H1 (cell line): Measurements from ENCODE around the gene GRK3.

ENCODE experiments used
- BACH1 ChIP-seq: IDR thresholded peaks from 2 replicates; pipeline ENCODE4 v1.6.1; 2012; ENCODE audit warnings: low read length, improper control_type of control experiment
- CHD2 ChIP-seq: IDR thresholded peaks from 2 replicates; pipeline ENCODE4 v1.6.1; 2012; ENCODE audit warnings: low read length, improper control_type of control experiment
- CREB1 ChIP-seq: IDR thresholded peaks from 2 replicates; pipeline ENCODE4 v1.6.1; 2012; ENCODE audit warnings: inconsistent platforms
- EGR1 ChIP-seq: IDR thresholded peaks from 2 replicates; pipeline ENCODE4 v1.6.1; 2011; ENCODE audit warnings: low read depth, low read length, borderline replicate concordance
- EP300 ChIP-seq, 2 experiments: IDR thresholded peaks; 1 replicate in 1 of 2; 2 replicates in 1 of 2; pipeline ENCODE4 v1.6.1; 2011 to 2012; ENCODE audit warnings: low read depth in 2 of 2, low read length in 2 of 2, mild to moderate bottlenecking in 2 of 2, borderline replicate concordance in 1 of 2, inconsistent platforms in 1 of 2, moderate library complexity in 1 of 2
- JUND ChIP-seq: IDR thresholded peaks from 2 replicates; pipeline ENCODE4 v1.6.1; 2011; ENCODE audit warnings: mild to moderate bottlenecking, improper control_type of control experiment, low read length
- PHF8 ChIP-seq: fragments of 200-600 bp; sonication (generic); conservative IDR thresholded peaks from 2 replicates; pipeline ENCODE4 v1.7.1; 2012; ENCODE audit warnings: low read depth, mild to moderate bottlenecking, inconsistent platforms, low read length, moderate library complexity
- RAD21 ChIP-seq, 2 experiments: IDR thresholded peaks in 1 of 2; conservative IDR thresholded peaks in 1 of 2; 2 replicates each; pipeline ENCODE4 v1.6.1; 2011; ENCODE audit warnings: low read depth in 2 of 2, low read length in 2 of 2, improper control_type of control experiment in 1 of 2, inconsistent platforms in 1 of 2, mild to moderate bottlenecking in 1 of 2, moderate library complexity in 1 of 2
- RFX5 ChIP-seq: IDR thresholded peaks from 2 replicates; pipeline ENCODE4 v1.6.1; 2011; ENCODE audit warnings: low read depth, low read length, improper control_type of control experiment, borderline replicate concordance
- TF ChIP-seq, protein P1 (sequence below), 3 experiments: IDR thresholded peaks; 1 replicate in 2 of 3; 2 replicates in 1 of 3; pipeline versions ENCODE4 v1.5.1 to v1.6.1; 2011; ENCODE audit warnings: low read length in 3 of 3, mild to moderate bottlenecking in 3 of 3, inconsistent platforms in 2 of 3, low read depth in 1 of 3, moderate library complexity in 1 of 3; ENCODE audit not compliant: insufficient read depth in 1 of 3; ENCODE audit errors: control extremely low read depth in 1 of 3
- TF ChIP-seq, protein P2 (sequence below): IDR thresholded peaks from 2 replicates; pipeline ENCODE4 v1.6.1; 2012; ENCODE audit warnings: inconsistent platforms
- TF ChIP-seq, protein P3 (sequence below): IDR thresholded peaks from 2 replicates; pipeline ENCODE4 v1.6.1; 2011; ENCODE audit warnings: low read length, improper control_type of control experiment

DNA sequence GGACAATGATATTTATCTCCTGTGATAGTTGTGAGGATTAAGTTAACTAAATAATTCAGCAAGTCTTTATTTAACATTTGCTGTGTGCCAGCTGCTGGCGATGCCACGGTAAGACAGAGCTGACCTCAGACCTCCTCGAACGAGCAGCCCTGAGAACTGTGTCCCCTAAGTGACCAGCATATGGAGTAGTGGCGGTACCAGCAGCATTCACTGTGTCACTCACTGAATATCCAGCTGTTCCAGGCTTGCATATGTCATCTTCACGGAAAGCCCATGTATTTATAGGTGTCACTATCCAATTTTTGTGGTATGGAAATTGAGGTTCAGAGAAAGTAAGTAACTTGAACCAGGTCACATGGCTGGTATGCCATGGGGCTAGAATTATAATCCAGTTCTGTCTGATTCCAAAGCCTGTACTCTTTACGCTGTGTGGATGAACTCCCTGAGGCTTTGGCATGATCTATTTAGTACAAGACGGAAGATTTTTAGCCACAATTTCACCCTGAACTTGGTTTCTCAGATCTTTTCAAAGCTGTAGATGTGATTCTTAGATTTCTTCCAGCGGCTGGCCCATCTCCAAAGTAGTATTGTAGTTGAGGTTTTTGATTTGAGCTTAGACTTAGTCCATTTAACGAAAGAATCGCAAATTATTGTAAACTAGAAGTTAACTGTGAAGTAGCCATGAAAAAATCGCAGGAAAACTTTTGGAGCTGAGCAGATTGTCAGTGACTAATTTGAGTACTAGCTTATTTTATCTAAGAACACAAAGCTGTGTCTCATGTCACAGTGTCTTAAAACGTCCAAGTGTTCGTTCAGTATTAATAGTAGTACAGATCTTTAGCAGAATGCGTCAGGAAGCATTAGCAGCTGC, 128.2 kb downstream of the GRK3 start:
- TF ChIP-seq EGR1 (no peak), EP300 (IDR thresholded peaks at IDR 0.05; ENCODE audit: borderline replicate concordance in 1 of 2, low read depth in 2 of 2, low read length in 2 of 2) (no peak), CHD2 (no peak), BACH1 (no peak), JUND (no peak), PHF8 (no peak), RFX5 (no peak), RAD21 (IDR thresholded peaks at IDR 0.05 in 1 of 2, conservative IDR thresholded peaks at IDR 0.05 in 1 of 2; ENCODE audit: low read depth in 2 of 2, low read length in 2 of 2) (no peak), CREB1 (no peak)
- TF ChIP-seq, protein P1, sequence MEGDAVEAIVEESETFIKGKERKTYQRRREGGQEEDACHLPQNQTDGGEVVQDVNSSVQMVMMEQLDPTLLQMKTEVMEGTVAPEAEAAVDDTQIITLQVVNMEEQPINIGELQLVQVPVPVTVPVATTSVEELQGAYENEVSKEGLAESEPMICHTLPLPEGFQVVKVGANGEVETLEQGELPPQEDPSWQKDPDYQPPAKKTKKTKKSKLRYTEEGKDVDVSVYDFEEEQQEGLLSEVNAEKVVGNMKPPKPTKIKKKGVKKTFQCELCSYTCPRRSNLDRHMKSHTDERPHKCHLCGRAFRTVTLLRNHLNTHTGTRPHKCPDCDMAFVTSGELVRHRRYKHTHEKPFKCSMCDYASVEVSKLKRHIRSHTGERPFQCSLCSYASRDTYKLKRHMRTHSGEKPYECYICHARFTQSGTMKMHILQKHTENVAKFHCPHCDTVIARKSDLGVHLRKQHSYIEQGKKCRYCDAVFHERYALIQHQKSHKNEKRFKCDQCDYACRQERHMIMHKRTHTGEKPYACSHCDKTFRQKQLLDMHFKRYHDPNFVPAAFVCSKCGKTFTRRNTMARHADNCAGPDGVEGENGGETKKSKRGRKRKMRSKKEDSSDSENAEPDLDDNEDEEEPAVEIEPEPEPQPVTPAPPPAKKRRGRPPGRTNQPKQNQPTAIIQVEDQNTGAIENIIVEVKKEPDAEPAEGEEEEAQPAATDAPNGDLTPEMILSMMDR (IDR thresholded peaks at IDR 0.05; ENCODE audit: control extremely low read depth in 1 of 3, insufficient read depth in 1 of 3, low read depth in 1 of 3, low read length in 3 of 3): no peak
- TF ChIP-seq, protein P2, sequence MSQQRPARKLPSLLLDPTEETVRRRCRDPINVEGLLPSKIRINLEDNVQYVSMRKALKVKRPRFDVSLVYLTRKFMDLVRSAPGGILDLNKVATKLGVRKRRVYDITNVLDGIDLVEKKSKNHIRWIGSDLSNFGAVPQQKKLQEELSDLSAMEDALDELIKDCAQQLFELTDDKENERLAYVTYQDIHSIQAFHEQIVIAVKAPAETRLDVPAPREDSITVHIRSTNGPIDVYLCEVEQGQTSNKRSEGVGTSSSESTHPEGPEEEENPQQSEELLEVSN: no peak
- TF ChIP-seq, protein P3, sequence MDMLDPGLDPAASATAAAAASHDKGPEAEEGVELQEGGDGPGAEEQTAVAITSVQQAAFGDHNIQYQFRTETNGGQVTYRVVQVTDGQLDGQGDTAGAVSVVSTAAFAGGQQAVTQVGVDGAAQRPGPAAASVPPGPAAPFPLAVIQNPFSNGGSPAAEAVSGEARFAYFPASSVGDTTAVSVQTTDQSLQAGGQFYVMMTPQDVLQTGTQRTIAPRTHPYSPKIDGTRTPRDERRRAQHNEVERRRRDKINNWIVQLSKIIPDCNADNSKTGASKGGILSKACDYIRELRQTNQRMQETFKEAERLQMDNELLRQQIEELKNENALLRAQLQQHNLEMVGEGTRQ: no peak
